ENCODE results near the gene ACER1. TPM values are rescaled to one million over a fixed set of nuclear protein-coding genes. Genes with fewer than 3 reads are reported as not detected.

ACER1 gene, protein sequence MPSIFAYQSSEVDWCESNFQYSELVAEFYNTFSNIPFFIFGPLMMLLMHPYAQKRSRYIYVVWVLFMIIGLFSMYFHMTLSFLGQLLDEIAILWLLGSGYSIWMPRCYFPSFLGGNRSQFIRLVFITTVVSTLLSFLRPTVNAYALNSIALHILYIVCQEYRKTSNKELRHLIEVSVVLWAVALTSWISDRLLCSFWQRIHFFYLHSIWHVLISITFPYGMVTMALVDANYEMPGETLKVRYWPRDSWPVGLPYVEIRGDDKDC
- not detected in 5 replicates for total RNA-seq (2022; extraction: Qiagen RNA extraction)

DNA sequence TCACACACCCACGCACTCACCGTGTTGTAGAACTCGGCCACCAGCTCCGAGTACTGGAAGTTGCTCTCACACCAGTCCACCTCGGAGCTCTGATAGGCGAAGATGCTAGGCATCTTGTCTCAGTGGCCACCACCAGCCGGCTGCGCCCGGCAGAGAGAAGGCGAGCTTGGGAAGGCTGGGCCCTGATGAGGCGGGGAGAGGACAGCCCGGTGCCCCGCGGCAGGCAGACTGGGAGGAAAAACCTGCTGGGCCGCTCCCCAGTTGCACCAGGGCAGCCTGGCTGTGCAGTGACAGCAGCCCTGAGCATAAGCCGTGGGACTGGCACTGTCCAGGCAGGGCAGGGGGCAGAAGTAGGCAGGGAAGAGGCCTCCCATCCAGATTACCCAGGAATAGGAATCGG, at the start of gene ACER1:
Gene ACER1, minus strand, starts transcription at position 174 of the 400 bp plus-strand sequence. Its CDS starts 61 bp downstream, at position 113.

DNA sequence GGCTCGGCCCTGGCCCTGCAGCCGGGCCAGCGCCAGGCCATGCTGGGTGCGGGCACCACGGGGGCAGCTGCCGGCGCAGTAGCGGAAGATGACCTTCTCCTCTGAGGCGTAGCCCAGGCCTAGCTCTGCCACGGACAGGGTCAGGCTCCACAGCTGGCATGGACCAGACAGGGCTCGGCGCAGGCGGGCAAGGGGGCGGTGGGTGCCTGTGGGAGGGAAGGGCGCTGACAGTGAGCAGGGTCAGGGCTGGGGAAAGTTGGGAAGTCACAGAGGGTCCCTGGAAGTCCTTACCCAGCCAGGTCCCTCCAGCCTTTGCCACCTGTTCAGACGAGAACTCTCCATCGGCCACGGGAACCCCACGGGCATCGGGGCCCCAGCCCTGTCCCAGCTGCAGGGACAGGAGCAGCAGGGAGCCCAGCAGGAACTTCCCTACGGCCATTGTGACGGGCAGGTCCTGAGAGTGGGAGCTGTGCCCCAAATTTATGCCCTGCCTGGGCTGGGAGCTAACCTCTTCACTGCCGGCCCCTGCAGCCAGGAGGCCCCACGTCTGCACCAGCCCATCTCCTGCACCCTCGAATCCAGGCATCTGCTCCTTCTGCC, 42.1 kb upstream of the ACER1 start, which contains the start of gene PSPN:
Gene PSPN, minus strand, starts transcription at position 523 of the 600 bp plus-strand sequence. Its CDS starts 84 bp downstream, at position 439.

DNA sequence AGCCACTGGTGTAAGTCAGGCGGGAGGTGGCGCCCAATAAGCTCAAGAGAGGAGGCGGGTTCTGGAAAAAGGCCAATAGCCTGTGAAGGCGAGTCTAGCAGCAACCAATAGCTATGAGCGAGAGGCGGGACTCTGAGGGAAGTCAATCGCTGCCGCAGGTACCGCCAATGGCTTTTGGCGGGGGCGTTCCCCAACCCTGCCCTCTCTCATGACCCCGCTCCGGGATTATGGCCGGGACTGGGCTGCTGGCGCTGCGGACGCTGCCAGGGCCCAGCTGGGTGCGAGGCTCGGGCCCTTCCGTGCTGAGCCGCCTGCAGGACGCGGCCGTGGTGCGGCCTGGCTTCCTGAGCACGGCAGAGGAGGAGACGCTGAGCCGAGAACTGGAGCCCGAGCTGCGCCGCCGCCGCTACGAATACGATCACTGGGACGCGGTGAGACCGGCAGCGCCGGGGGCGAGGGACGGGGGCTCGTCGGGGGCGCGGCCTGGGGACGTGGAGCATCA, 39.2 kb upstream of the ACER1 start, which contains the start of gene ALKBH7:
Gene ALKBH7, plus strand, starts transcription at position 201 of the 502 bp plus-strand sequence. Its CDS starts 27 bp downstream, at position 228.

DNA sequence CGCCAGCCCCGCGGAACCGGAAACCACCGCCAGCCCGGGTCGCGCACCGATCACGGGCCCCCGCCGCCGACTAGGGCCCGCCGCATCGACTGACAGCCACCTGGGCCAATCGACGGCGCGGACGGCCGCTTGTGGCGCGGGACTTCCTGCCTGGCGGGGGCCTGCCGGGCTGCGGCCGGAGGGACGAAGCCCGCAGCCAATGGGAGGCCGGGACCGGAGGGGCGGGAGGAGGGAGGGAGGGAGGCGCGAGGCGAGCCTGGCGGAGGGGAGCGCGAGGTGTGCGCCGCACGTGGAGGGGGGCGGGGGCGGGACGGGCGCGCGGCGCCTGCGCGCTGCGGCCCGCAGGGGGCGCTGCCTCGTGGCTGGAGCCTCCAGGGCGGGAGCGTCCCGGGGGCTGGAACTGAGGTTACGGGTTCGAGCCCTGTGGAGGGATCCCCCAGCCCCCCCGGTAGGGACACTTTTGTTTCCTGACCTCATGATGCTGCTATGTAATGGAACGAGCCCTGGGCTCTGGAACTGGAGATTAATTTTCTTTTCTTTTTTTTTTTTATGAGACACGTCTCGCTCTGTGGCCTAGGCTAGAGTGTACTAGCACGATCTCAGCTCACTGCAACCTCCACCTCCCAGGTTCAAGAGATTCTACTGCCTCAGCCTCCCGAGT, 53.4 kb downstream of the ACER1 start, which contains the start of gene MLLT1:
Gene MLLT1, minus strand, starts transcription at position 45 of the 661 bp plus-strand sequence. CDS start 191 bp downstream, outside the sequence.

Other genes starting within 250 kb of the ACER1 start
- gene RFX2, start 223.1 kb downstream of the ACER1 start, total RNA-seq (2022; extraction: Qiagen RNA extraction): 5.9 to 10.3 TPM (median 7.2 TPM) in 5 replicates
- gene ACSBG2, start 197.9 kb downstream of the ACER1 start, total RNA-seq (2022; extraction: Qiagen RNA extraction): not detected in 5 replicates
- gene MLLT1, start 53.6 kb downstream of the ACER1 start, total RNA-seq (2022; extraction: Qiagen RNA extraction): 16.0 to 23.5 TPM (median 22.9 TPM) in 5 replicates
- gene CLPP, start 27.9 kb upstream of the ACER1 start, total RNA-seq (2022; extraction: Qiagen RNA extraction): 43.6 to 76.8 TPM (median 73.7 TPM) in 5 replicates
- 17.1 to 40.8 TPM (median 36.2 TPM) in 5 replicates for gene ALKBH7, start 39.2 kb upstream of the ACER1 start, total RNA-seq (2022; extraction: Qiagen RNA extraction)
- 0.51 to 1.1 TPM (median 0.75 TPM) in 5 replicates for gene PSPN, start 42.3 kb upstream of the ACER1 start, total RNA-seq (2022; extraction: Qiagen RNA extraction)
- gene GTF2F1, start 59.6 kb upstream of the ACER1 start, total RNA-seq (2022; extraction: Qiagen RNA extraction): 52.5 to 56.7 TPM (median 56.4 TPM) in 5 replicates
- gene KHSRP, start 91.2 kb upstream of the ACER1 start, total RNA-seq (2022; extraction: Qiagen RNA extraction): 190 to 207 TPM (median 197 TPM) in 5 replicates
- gene SLC25A41, start 100.2 kb upstream of the ACER1 start, total RNA-seq (2022; extraction: Qiagen RNA extraction): 0.08 to 0.15 TPM (median 0.14 TPM) in 4 of 5 replicates, not detected in the other
- gene SLC25A23, start 126.2 kb upstream of the ACER1 start, total RNA-seq (2022; extraction: Qiagen RNA extraction): 16.8 to 19.2 TPM (median 17.5 TPM) in 5 replicates
- gene CRB3, start 130.7 kb upstream of the ACER1 start, total RNA-seq (2022; extraction: Qiagen RNA extraction): 2.9 to 5.1 TPM (median 4.1 TPM) in 5 replicates
- gene DENND1C, start 148.2 kb upstream of the ACER1 start, total RNA-seq (2022; extraction: Qiagen RNA extraction): 0.08 to 0.25 TPM (median 0.22 TPM) in 5 replicates
- 6.7 to 7.3 TPM (median 7.0 TPM) in 5 replicates for gene TUBB4A, start 168.7 kb upstream of the ACER1 start, total RNA-seq (2022; extraction: Qiagen RNA extraction)
- 2.4 to 4.6 TPM (median 3.7 TPM) in 5 replicates for gene TNFSF9, start 197.4 kb upstream of the ACER1 start, total RNA-seq (2022; extraction: Qiagen RNA extraction)